Activated effector memory CD4-positive, alpha-beta T cell treated with Interleukin-2 at 50 U/mL for 16 hours (primary cell): ENCODE measurements around the gene ZNF236.
"Not testable (repeated sequence)": the region's sequence is repeated elsewhere in the genome, so short reads cannot be mapped to it uniquely, and the experiment has no call there.

Experiments
- DNase-seq: peaks from one replicate; pipeline ENCODE4 v3.0.0-alpha.2; 2020

Gene ZNF236

DNA sequence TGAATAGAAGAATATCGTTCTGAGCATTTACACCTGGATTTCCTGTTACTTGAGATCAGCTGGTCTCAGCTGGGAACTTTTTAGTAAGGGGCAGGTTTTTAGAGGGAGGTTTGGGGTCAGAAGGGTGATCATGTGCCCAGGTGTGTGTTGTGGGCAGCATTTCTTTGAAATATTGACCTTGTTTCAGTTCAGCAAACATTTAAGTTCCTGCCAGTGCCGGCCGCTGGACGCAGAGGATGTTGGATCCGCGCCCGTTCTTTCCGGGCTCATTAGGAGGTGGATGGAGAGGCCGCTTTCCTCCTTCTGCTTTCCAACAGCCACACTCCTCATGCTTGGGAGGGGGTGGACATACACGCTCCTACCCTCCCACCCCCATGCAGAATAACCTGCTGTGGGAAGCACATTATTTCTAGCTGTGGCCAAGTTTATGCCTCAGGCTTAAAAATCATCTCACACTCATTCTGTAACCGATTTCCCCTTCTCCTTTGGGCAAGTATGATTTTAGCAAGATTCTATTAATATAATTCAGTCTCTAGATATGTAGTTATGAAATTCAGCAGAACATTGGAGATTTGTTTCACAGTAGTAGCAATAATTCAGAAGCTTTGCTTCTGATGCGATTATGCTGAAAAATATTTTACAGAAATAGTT, 131.4 kb downstream of the ZNF236 start:
- DNase-seq = no peak

DNA sequence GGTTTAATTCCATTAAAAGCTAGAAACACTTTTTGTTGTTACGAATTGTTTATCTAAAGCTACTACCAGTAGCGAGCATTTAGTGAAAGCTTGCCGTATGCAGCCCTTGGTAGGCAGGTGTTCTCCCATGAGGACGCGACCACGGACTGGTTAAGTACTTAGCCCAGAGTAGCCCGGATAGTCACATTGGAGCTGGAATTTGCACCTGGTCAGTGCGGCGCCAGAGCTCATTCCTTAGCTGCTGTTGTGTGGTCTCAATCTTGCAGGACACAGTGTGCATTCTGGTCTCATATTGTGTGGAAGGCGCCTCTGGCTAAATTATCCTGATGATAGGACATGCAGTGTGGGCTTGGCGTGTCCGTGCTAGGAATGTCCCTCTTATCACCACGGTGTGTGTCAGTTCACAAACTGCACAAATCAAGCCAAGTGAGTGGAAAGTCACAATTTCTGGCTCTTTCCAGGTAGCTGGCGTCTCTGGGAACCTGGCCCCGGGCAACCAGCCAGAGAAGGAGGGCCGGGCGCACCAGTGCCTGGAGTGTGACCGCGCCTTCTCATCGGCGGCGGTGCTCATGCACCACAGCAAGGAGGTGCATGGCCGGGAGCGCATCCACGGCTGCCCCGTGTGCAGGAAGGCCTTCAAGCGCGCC, 133.3 kb downstream of the ZNF236 start:
- DNase-seq = no peak

DNA sequence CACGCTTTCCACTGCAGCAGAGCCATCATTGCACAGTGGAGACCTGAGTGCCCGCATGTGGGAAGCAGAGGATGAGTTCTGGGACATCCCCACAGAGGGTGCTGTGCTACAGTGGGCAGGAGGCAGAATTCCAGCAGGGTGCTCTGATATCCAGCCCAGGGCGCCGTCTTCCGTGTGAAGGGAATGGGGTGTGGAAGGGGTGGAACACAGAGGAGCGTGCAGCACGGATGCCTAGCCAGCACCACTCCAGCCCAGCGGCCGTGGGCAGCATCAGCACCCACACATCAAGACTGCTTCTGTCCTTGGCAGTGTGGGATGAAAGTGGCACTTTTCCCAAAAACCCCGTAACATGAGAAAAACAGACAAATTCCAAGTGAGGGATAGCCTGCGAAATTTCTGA, 134.3 kb downstream of the ZNF236 start:
- no peak for DNase-seq

DNA sequence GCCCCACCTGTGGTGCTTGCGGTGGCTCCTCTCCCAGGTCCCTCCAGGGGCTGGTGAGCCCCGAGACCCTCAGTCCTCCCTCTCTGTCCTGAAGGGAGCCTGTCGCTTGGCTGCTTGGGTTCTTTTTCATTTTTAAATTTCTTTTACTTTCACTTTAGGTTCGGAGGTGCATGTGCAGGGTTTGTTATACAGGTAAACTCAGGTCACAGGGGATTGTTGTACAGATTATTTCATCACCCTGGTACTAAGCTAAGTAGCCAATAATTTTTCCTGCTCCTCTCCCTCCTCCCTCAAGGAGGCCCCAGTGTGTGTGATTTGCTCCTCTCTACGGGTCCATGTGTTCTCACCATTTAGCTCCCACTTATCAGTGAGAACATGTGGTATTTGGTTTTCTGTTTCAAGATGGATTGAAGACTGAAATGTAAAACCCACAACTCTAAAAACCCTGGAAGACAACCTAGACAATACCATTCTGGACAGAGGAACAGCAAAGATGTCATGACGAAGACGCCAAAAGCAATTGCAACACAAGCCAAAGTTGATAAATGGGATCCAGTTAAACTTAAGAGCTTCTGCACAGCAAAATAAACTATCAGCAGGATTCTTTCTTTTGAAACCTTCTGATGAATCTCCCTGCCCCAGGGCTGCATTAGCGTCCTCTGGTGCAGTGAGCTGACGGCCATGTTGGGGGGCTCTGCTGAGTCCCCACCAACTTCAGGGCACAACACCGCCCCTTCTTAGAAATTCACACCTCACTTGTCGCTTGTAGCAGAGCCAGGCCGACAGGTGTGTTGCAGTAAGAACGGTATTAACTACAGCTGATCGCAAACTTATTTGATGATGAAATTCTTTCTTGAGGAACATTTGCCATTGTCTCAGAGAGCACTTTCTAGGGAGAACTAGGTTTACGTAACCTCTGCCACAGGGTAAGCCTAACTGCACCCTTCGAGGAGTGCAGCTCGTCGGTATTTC, 135.3 kb downstream of the ZNF236 start:
- DNase-seq = no peak

DNA sequence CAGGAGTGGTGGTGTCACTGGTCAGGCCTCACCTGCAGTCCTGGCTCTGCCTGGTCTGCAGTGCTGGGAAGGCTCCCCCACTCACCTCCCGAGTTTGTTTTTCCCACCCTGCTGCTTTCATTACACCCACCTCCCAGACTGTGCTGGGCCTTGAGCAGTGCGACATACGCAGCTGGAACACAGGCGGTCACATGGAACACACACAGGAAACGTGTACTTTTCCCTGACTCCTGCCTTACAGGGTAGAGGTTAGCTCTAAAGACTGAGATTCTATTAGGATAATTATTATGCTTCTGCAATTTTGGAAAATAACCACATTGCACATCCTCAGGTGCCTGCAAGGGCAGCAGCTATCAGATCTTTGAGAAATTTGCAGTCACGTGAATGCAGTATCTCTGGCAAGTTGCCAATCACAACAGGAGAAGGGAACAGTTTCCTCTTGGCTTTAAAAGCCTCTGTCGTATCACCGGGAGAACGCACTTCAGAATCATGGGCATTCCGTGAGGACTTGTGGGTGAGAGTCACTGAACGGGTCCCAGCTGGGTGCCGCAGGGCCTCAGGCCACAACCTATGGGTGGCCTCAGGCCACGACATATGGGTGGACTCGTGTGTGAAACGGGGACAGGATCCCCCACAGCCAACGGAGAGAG, 136.5 kb downstream of the ZNF236 start:
- DNase-seq = no peak

DNA sequence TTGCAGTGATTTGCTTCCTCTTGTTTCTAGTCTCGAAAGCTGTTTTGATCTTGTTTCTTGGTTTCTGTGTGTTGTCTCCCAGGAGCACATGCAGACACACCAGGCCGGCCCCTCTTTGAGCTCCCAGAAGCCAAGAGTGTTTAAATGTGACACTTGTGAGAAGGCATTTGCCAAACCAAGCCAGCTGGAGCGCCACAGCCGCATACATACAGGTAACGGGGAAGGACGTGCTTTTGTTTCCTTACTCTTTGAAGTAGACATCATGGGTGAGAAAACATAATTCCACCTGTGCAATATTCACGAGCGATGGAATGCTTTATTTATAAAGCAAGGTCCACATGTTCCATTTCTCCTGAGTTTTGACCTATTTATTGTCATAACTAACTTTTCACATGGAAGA, 137.2 kb downstream of the ZNF236 start:
- no peak for DNase-seq

DNA sequence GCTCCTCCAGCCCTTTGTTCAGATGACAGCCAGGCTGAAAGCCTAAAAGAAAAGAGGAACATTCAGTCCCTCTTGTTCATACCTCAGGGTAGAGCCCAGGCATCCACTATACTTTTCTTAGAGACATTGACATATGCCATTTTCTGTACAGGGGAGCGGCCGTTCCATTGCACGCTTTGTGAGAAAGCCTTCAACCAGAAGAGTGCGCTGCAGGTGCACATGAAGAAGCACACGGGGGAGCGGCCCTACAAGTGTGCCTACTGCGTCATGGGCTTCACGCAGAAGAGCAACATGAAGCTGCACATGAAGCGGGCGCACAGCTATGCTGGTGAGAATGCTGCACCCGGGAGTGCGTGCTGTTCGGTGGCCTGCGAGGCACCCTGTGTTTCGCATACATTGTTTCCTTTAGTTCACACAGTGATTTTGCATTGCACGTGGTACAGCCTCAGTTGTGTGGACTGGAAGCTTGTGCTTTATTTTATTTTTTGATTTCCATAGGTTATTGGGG, 138.2 kb downstream of the ZNF236 start:
- DNase-seq = no peak

DNA sequence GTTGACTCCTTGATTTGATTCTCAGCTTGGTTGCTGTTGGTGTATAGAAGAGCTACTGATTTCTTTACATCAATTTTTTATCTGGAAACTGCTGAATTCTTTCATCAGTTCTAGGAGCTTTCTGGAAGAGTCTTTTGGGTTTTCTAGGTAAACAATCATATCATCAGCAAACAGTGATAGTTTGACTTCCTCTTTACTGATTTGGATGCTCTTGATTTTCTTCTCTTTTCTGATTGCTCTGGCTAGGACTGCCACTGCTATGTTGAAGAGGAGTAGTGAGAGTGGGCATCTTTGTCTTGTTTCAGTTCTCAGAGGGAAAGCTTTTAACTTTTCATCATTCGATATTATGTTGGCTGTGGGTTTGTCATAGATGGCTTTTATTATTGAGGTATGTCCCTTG, 140.5 kb downstream of the ZNF236 start:
- no peak for DNase-seq

DNA sequence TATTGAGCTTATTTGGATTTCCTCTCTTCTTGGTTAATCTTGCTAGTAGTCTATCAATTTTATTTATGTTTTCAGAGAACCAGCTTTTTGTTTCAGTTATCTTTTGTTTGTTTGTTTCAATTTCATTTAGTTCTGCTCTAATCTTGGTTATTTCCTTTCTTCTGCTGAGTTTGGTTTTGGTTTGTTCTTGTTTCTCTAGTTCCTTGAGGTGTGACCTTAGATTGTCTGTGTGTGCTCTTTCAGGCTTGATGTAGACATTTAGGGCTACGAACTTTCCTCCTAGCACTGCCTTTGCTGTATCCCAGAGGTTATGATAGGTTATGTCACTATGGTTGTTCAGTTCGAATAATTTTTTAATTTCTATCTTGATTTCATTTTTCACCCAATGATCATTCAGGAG, 141.6 kb downstream of the ZNF236 start:
- no peak for DNase-seq

DNA sequence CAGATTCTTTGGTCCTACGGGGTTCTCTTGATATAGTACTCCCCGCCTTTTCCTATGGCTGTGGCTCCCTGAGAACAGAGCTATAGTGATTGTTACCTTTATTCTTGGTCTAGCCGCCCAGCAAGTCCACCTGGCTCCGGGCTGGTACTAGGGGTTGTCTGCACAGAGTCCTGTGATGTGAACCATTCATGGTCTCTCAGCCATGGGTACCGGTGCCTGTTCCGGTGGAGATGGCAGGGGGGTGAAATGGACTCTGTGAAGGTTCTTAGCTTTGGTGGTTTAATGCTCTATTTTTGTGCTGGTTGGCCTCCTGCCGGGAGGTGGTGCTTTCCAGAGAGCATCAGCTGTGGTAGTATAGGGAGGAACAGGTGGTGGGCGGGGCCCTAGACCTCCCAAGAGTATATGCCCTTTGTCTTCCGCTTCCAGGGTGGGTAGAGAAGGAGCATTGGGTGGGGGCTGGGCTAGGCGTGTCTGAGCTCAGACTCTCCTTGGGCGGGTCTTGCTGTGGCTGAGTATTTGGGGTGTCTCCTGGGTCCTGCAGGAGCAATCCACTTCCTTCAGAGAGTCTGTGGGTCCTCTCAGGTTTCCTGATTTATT, 143.3 kb downstream of the ZNF236 start:
- DNase-seq = not testable (repeated sequence)

DNA sequence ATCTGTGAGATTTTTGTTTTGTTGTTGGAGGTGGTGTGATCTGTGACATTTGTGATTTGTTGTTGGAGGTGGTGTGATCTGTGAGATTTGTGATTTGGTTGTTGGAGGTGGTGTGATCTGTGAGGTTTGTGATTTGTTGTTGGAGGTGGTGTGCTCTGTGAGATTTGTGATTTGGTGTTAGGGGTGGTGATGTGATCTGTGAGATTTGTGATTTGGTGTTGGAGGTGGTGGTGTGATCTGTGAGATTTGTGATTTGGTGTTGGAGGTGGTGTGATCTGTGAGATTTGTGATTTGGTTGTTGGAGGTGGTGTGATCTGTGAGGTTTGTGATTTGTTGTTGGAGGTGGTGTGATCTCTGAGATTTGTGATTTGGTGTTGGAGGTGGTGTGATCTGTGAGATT, 144.9 kb downstream of the ZNF236 start:
- DNase-seq = not testable (repeated sequence)

DNA sequence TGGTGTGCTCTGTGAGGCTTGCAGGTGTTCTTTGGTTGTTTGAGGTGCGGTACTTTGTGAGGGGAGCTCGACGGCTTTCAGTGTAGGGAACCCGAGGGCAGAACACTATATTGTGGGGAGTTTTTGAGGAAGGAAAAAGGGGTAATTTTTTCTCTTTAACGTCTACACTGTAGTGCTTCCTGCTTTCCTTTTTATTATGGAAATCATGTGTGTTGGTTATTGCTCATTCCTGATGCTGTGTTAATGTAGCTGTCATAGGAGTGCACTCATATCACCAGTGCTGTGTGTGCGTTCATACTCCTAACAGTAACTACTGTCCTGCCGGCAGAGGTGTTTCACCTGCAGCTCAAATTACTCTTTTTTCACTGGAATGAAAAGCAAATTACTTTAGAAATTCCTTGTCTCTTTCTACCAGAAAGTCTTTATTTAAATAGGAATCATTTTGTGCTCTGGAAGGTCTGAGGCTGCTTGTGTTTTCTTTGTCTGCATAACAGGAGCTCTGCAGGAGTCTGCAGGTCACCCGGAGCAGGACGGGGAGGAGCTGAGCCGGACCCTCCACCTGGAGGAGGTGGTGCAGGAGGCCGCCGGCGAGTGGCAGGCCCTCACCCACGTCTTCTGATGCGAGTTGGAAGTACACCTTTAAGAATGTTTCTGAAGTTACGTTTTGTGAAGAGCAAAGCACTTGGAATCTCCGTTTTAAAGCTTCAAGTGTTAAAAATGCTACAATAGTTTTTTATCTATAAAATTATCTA, 145.5 kb downstream of the ZNF236 start:
- no peak for DNase-seq

DNA sequence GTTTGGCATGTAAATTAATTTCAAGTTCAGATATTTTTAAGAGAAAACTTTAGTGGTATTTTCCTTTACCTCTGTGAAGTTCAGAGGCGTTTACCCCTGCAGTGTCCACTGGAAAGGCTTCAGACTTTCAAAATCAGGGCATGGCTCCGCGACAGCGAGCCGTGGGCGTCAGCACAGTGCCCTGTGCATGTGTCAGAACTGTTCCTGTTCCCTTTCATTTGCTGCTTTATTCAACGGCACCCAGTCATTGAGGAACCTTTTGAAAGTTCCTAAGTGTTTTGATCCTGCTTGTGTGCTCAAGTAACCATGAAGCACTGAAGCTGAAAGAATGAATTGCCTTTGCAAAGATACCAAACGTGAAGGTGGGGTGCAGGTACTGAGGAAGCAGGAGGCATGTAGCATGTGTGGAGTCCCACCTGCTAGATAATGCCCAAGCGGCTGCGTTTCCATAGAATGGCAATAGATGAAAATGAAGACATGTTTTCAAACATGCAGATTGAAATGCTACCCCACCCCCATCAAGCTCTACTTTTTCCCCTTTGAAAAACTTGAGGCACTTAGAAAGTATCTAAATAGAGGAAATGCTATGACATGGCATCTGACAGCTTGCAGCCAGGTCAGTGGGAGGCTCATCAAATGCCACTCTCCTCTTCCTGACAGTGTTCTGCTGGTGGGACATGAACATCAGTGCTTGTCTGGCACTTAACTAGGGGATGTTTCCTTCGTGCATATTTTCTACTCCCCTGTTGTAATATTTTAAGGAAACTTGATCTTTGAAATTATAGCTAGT, 148.6 kb downstream of the ZNF236 start:
- DNase-seq = no peak

DNA sequence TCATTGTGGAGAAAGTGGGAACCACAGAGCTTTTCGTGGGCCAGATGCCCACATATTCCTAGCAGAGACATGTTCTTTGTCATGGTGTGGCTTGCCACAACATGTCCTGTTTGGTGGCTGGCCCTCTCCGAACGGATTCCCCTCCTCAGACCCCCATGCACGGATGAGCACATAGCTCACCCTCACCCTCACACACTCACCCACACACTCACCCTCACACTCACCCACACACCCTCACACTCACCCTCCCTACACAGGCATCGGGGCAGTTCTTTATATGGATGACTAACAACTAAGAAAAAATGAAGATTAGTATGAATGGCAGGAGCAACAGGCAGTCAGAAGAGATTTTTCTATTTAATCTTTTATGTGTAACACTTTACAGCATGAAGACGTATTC, 149.9 kb downstream of the ZNF236 start:
- no peak for DNase-seq

DNA sequence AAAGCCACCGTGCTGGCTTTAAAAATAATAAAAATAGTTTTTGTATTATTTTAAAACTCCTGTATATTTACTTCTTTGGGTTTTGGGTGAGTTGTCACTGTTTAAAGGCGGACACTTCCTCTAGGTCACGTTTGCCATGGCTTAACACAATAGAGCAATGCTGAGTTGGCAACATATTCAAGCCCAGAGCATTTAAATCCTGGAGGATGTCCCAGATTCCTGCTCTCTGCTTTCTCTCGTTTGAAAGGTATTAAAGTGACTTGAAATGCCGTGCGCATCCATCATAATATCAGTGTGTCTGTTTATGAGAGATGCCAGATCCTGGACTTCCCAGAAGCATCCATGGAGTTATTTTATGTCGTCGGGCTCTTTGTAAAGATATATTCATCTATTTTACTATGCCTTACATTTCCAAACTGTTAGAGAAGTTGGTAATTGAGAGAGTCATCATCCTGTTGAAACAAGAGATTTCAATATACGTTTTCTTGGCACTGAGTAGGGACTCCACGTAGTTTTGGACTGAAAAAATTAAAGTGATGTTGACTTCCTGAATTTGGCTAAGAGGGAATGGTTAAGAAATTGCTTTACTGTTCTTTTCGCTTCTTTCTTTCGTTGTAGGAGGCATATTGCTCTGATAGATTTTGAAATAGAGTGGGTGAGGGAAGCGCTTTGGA, 150.6 kb downstream of the ZNF236 start:
- DNase-seq = no peak

DNA sequence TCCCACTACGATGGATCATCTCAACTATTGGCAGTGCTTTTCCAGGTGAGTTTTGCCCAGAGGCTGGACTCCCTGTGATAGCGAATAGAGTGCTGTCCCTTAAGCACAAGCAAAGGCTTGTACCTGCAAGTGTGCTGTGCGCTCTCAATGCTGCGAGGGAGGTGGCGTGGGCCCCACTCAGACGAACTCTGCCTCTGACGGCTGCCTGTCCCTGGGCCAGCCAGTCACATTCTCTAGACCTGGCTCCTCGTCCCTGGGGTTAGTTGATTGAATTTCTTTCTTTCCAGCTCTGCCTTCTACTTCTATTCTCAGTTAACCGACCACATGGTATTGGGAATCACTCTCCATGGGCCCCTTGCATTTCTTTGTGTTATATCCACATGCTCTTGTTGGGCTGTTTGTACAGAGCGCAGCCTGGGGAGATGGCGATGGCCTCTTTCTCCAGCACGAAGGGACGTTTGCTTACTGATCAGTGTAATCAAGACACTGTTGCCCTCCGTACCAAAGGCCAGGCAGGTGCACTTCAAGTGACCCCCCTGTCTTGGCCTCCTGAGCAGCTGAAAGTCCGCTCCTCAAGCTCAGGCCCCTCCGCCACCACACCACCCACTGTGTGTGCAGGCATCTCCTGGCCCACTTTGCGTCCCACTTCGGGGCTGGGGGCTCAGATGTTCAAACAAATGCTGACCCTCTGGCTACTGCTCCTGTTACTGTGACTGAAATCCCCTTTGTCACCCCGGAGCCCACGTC, 151.3 kb downstream of the ZNF236 start:
- no peak for DNase-seq

DNA sequence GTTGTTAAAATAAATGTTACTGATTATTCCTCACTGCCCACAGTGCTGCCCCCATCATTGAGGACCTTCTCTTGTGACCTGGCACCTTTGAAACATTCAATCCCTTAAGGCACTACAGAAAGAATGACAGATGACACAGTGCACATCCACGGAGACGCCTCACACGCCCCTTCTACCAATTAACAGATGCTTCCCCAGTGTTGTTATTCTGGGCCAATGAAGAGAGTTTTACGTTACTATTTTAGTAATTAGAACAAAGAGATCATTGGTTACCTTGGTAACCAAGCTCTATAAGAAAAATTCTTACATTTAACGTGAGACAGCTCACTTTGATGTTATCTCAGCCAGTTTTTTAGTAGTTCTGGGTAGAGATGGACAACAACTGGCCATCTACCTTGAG, 152.0 kb downstream of the ZNF236 start:
- no peak for DNase-seq

DNA sequence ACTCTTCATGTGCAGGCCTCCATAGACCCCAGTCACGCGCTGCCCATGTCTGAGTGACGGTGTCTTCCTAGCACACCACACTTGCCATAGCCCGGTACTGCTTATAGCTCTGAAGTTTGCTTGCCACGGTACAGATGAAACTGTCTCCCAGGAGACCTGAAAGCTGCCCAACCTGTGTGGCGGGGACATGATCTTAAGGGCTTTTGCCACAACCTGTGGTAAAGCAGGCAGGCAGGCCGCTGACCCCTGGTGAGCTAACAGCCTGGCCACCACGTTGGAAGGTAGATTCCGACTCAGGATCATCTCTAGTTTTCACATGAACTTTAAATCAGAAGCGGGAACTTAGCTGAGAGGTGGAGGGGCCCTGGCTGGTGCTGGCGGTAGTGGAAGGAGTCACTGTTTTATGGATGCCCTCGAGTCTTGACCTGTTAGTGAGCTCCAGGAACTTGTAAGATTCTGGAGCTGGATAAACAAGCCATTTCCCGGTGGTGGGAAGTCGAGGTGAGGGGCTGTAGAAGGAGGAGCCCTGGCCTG, 153.3 kb downstream of the ZNF236 start:
- no peak for DNase-seq

DNA sequence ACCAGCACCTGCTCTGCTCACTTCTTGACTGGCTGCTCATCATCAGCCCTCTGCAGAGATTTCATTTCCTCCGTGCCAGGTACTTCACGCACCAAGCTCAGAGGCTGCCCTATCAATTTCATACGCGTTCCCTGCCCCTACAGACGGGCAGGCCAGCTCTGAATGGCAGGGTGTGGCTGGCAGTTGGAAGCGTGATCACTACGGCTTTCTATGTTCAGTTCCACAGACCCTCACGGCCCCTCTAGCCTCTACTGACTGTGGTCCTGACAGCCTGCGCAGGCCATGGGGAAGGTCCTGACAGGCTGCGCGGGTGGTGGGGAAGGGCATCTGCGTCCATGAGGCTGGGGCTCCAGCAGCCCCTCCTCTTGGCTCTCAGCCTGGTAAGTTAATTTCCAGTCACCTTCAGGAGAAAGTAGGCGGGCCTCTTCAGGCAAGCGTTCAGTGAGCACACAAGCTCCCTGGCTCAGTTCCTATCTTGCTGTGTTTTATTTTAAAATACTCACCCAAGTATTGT, 154.8 kb downstream of the ZNF236 start:
- no peak for DNase-seq
